Kidney glomerular epithelial cell (primary cell): ENCODE measurements around the gene USP11.
A peak's percentile ranks its signal among the peaks of the same experiment; 100 is the strongest.
"Not testable (repeated sequence)": the region's sequence is repeated elsewhere in the genome, so short reads cannot be mapped to it uniquely, and the experiment has no call there.

Experiments used
- DNase-seq: peaks from one replicate; lab custom pipeline; 2025; lab: John Stamatoyannopoulos, UW

USP11 gene

DNA sequence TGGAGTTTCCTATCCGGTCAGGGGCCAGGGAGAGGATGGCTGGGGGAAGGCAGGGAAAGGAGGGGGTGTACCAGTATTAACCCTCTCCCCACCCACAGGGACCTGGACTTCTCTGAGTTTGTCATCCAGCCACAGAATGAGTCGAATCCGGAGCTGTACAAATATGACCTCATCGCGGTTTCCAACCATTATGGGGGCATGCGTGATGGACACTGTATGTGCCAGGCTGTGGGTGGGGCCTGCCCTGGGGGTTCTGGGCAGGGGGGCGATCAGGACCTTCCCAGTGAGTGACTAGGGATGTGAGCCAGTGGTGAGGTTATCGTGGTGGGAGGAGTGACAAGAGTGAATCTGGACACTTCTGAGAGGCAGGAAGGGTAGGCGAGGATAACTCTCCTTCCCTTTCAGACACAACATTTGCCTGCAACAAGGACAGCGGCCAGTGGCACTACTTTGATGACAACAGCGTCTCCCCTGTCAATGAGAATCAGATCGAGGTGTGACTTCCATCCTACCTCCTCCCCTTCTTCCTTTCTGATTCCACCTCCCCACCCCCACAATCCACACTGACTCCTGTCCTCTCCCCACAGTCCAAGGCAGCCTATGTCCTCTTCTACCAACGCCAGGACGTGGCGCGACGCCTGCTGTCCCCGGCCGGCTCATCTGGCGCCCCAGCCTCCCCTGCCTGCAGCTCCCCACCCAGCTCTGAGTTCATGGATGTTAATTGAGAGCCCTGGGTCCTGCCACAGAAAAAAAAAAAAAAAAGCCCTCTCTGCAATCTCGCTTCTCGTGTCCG, 14.6 kb downstream of the USP11 start:
- no peak for DNase-seq

DNA sequence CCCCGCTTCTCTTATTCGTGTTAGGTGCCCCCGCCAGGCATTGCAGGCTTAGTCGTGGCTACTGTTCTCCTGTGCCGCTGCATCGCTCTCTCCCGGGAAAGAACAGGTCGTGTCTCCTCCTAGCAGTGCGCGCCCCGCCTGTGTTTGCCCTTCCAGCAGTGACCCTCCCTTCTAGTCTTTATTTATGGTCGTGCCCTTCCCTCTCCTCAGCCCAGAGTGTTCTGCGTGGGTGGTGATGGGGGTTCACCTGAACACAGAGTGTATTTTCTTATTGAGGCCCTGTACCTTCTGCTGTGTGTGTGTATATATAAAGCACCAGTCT, 15.2 kb downstream of the USP11 start:
- no peak for DNase-seq

DNA sequence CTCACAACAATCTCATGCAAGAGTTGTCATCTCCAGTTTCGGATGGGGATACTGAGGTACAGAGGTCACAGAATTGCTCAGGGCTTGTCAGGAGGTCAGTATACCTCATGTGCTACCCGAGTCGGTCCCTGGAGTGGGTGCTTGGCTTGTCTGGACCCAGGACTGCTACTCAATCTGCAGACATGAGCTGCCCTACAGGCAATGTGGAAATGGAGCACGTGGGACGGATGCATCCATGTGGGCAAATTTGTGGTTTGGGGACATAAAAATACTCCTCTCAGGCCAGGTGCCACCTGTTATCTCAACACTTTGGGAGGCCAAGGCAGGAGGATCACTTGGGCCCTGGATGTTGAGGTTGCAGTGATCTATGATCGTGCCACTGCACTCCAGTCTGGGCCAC, 15.8 kb downstream of the USP11 start:
- DNase-seq, result no peak

DNA sequence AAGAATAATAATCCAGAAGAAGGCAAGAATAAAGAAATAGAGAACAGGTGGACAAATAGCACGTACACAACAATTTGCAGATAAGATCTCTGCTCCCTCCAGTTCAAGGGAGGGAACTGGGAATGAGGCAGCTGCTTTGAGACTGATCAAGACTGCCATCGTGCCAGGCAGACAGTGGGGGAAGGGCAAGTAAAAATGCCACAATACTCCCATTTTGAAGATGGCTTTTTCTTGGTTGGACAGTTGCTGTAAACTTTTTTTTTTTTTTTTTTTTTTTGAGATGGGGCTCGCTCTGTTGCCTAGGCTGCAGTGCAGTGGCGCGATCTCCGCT, 17.2 kb downstream of the USP11 start:
- DNase-seq, result no peak

DNA sequence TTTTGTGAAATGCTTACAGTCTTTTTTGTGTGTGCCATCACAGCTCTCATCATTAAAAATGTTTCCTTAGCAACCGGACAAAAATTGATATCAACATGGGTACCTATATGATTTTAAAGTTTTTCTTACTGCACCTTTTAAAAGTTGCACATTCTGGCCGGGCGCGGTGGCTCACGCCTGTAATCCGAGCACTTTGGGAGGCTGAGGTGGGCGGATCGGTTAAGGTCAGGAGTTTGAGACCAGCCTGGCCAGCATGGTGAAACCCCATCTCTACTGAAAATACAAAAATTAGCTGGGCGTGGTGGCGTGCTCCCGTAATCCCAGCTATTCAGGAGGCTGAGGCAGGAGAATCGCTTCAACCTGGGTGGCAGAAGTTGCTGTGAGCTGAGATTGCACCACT, 24.8 kb downstream of the USP11 start:
- DNase-seq, result not testable (repeated sequence)

DNA sequence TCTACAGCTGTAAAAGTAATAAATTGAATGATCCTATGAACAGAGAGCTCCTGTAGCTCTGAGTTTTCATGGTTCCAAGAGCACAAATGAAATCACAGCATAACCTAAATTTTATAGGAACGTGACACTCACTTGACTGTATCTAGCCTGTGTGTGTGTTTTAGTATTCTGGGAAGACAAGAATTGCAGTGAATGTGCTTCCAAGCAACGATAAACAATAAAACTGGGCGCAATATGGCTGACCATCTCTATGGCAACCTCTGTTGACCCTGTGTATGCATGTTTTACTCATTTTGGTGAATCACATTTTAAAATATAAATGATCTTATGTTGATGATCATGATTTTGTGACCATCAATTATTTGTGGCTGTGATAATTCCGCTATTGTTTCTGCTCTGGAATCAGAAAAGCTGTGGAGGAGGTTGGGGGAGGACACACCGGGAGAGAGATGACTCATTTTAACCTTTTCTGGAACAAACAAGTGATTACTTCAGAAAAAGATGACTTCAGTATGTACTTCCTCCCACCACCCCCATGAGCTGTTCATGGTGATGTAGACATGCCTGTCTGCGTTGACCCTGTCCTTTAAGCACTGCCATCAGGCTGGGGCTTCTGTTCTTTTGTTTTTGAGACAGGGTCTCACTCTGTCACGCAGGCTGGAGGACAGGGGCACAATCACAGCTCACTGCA, 31.8 kb downstream of the USP11 start:
- DNase-seq, result peak; percentile 50

DNA sequence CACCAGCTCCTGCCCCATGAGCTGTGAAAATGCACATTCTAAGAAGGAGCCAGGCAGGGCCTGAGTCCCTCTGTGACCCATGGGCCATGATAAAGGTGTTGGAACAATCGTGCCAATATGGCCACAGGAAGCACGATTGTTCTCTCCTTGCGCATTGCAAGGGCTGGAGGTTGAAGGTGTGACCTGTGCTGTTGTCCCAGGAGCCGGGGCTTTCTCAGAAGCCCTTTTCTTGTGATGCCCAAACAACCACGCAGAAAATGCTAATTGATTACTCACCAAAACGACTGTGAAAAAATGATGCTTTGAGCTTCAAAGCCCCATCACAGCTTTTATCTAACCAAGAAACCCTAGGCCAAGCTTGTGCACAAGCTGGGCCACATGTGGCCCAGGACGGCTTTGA, 33.8 kb downstream of the USP11 start:
- DNase-seq, result no peak

DNA sequence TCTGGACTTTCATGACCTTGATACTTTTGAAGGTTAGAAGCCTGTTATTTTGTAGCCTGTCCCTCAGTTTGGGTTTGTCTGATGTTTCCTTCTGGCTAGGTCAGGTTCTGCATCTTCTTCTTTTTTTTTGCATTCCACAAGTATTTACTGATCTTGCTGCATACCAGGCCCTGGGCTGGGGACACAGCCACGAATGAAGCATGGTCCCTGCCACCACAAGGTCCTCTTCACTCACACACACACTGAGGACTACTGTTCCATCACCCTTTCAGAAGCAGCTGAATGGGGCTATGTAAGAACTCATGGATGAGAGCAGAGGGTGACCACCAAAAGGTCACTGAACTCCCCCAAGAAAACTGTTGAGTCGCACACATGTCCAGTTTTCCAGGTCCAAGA, 39.2 kb downstream of the USP11 start:
- no peak for DNase-seq

DNA sequence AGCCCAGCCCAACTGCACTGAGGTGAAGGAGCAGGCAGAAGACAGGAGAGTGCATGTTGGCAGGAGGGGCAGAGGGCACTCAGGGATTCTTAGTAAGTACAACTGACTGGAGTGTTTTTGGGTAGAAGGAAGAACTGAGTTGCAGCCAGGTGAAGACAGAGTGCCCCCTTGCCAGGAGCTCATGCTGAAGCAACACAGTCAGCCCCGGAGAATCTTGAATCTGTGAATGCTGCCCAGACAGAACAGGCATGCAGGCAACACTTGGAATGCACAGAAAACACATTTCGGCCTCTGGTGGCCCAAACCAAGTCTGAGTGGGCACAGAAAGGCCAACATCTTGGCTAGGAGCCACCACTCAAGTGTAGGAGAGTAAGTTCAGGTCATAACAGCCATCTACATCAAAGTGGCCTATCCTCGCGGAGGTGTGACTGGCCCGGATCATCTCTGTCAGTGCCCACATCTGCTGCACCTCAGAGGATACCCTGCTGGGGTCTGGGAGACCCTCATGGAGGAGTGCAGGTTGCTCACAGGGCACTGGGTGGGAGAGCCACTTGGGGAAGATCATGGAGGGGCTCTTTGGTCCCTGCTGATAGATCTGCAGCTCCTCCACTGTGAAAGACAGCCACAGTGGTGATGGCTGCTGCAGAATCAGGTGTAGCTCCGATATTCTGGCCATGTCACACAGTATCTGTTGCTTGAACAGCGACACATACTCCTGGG, 40.4 kb downstream of the USP11 start:
- DNase-seq, result no peak

DNA sequence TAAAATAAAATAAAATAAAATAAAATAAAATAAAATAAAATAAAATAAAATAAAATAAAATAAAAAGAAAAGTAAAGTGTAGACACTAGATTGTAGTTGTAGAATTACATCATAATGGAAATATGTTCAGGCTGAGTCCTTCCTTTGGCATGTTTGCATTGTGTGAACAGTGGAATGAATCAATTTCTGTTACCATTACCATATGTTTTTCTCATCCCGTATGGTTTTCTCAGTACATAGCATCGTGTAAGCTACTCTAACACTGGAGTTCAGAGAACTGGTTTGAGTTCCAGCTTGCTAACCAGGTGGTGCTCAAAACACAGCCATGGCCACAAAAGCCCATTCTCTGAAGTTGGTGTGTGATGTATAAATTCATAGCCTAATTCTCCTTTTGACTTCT, 45.9 kb downstream of the USP11 start:
- DNase-seq, result no peak

DNA sequence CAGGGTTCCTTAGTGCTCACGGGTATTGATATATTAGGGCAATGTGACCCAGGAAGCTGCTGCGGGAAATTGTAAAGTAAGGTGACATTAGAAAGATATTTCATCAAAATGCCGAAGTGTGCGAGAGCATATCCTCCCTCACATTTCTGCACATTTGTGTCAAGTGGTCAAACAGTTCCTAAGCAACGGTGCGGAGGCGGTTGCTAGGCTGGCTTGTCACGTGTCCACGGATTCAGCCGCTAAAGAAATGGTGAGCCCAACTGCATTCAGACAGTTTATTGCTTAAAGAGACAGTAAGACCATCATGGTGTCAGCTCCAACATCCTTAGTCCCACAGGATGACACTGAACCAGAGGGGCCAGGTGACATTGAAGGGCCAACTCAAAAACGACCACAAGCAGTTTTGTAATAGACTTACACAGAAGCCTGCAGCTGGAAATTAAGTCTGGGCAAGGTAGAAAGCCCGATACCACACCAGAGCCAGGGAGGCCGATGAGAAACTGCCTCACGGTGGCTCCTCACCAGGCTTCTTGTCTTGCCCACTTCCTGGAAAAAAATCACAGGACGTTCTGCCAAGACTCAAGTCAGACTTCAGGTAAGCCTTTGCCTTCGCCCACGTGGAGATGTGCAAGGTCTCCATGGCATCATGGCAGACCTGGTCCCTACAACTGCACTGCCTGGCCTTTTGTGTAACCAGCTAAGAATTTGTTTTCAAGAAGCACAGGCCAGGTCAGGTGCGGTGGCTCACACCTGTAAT, 50.4 kb downstream of the USP11 start:
- DNase-seq, result peak; percentile 38

DNA sequence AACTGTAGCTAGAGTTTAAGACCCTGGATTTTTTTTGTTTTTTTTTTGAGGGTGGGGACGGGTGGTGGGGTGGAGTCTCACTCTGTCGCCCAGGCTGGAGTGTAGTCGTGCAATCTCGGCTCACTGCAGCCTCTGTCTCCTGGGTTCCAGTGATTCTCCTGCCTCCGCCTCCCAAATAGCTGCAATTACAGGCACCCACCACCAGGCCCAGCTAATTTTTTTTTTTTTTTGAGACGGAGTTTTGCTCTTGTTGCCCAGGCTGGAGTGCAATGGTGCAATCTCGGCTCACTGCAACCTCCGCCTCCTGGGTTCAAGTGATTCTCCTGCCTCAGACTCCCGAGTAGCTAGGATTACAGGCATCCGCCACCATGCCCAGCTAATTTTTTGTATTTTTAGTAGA, 51.8 kb downstream of the USP11 start:
- not testable (repeated sequence) for DNase-seq

DNA sequence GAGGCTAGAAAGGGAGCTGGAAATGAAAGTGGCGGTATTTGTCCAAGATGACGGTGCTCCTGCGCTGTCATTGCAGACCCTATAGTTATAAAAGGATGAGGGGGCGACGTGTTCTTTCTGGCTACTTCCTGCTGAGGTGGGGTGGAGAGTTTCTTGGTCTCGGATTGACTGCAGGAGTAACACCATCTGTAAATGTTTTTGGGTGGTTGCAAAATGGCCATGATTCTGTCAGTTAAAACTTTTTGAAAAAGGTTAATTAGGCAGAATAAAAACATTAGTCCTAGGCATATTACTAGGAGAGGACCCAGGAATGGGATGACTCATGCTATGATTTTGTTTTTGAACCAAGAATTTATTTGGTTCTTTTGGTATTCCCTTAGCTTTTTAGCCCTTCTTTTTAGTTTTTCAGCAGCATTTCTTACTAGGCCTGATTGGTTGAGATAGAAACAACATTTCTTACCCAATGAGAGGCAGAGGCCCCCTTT, 53.1 kb downstream of the USP11 start:
- DNase-seq, result no peak

DNA sequence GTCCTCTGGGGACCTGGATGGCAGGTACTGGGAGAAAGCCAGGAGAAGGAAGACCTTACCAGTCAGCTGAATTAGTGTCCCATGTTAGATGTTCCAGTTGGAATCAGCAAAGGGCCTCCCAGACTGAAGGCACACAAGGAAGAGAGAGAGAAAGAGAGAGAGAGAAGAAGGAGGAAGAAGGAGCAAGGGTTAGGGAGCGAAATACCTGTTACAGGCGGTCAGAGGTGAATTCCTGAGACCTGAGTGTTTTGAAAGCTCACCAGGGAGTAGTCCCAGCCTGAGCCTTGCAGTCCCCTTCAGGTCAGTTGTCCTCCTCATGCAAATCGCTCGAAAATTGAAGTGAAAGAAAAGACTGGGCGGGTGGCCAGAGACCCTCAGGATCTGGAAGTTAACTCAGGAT, 60.3 kb downstream of the USP11 start:
- DNase-seq, result no peak

DNA sequence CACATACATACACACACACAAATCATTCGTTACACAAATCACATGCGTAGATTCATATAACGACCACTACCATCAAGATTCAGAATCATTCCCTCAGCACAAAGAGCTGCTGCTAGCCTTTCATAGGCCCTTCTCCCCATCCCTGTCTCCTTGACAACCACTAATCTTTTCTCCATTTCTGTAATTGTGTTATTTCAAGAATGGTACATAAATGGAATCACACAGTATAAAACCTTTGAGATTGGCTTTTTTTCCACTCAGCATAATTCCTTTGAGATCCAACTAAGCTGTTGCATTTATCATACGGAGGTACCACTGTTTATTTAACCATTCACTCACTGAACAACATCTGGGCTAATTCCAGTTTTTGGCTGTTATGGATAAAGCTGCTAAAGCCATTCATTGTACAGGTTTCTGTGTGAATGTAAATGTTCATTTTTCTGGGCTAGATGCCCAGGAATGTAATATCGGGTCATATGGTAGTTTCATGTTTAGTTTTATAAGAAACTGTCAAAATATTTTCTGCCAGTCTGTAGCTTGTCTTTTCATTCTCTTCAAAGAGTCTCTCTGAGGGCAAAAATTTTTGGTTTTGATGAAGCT, 64.1 kb downstream of the USP11 start:
- no peak for DNase-seq

DNA sequence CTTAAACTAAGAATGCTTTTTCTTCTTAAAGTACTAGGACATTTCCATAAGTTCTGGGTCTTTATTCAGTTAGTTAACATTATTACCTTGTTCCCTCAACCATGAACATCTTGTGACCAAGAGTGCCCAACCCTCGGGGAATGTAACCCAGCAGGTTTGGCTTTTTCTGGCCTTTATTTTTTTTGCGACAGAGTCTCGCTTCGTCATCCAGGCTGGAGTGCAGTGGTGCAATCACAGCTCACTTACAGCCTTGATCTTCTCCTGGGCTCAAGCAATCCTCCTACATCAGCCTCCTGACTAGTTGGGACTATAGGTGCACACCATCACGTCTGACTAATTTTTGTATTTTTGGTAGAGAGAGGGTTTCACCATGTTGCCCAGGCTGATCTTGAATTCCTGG, 65.1 kb downstream of the USP11 start:
- no peak for DNase-seq
